ENCODE measurements around the gene GMPPB.
"Not testable (repeated sequence)": the region's sequence is repeated elsewhere in the genome, so short reads cannot be mapped to it uniquely, and the experiment has no call there.

The GMPPB gene

DNA sequence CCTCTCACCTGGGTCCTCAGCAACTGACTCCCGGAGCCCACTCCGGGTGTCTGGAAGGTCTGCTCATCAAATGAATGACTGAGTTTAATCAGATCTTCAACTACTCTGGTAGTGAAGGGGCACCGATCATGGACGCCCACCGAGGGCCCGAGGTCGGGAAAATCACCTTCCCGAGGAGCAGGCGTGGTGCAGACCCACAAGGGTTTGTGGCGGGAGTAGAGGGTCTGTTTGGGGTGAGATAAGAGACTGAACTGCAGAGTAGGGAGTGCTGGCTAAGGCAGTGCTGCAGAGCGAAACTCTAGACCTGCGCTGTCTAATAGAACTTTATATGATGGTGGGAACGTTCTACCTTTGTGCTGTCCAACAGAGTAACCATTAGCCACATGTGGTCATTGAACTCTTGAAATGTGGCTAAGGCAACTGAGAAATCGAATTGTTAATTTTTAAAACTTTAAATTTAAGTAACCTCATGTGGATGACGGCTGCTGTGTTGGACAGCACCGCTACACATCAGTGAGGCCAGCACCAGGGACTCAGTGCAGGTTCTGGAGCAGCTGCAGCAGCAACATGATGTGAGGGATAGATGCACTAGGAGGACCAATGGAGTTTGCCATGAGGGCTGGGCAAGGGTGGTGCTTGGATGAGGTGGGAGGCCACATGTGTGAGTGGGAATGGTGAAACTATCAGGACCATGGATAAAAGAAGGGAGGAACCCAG lies 33.7 kb downstream of the GMPPB start:
- DNase-seq (ENCODE audit: low read depth) = not testable (repeated sequence)

DNA sequence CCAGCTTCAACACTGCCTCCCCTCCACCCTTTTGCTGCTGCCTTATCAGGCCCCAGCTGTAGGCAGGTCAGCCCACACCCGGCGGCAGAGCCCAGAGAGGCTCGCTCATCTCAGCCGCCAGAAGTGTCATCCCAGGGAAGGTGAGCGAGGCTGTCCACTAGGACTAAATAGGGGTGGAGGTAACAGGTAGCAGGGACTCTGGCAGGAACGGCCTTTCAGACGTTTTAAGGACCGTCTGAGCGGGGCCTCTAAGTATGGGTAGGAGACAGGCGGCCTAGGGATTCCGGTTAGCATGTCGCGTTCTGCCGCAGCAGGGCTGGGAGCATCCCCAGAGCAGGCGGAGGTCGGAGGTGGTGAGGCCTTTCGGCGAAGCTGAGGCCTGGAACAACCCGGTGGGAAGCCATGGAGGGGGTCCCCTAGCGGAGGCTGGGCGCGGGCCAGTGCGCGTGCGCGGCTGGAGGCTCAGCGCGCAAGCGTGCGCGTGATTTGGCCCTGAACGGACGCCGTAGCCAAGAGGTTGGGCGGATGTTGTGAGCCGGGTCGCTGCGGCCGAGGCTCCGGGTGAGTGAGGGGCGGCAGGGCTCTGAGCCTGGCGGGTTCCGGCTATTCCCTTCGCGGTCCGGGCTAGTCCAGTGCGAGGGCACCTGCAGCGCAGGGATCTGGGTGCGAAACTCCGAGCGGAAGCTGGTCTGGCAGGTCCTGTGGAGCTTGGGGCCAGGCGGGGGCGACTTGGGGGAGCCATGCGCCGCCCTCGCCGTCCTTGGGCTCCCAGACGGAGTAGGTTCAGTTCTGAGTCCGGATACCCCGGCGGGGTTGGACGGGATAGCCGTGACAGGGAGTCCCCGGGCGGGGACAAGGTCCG lies 34.5 kb downstream of the GMPPB start, which contains the start of the genes MST1 and RNF123:
Gene MST1, minus strand, starts transcription at position 429 of the 862 bp plus-strand sequence. CDS start 783 bp downstream, outside the sequence.
Gene RNF123, plus strand, starts transcription at position 512 of the 862 bp plus-strand sequence. CDS start 1,609 bp downstream, outside the sequence.
- DNase-seq (ENCODE audit: low read depth) = peak; percentile 90

DNA sequence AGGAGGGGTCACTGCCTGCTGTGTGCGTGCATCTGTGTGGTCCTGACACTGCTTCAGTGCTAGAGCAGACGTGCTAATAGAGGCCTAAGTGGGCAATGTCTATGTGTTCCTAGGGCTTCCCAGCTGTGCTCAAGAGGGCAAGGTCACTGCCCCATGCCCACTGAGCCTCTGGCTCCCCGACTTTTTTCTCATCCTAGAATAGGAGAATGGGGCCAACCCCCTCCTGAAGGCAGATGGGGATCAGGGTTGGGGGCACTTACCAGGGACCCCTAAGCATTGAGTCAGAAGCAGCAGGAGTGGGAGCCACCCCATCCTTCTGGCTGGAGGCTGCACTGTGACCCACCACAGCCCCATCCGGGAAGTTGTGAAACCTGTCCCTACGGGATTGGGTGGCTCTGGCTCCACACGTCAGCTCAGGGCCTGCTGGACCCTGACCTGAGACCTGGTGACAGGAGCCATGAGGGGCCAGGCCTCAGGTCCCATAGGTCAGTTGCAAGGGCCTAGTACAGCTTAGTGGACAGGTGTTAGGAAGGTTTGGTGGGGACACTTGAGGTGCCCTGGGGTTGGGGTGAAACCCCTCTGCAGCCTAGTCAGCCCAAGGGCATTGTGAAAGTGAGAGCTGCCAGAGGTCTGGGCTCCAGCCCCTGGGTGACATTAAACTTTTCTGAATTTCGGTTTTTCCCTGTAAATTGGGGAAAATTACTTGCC lies 35.3 kb downstream of the GMPPB start:
- not testable (repeated sequence) for DNase-seq (ENCODE audit: low read depth)

DNA sequence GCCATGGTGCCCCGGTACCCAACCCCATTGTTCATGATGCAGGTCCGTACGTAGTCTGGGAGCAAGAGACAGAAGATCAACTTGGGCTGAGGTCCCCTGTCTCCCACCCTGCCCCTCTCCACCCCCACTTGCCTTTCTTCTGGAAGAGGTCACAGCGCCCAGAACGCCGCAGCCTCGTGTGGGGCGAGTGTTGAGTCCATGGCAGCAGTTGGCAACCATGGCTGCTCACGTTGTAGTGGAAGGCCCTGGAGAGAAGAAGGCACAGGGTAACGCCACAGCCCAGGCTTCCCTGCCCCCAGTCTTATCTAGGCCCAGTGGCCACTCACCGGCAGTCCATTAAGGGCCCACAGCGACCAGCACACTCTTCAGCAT lies 36.3 kb downstream of the GMPPB start:
- not testable (repeated sequence) for DNase-seq (ENCODE audit: low read depth)

DNA sequence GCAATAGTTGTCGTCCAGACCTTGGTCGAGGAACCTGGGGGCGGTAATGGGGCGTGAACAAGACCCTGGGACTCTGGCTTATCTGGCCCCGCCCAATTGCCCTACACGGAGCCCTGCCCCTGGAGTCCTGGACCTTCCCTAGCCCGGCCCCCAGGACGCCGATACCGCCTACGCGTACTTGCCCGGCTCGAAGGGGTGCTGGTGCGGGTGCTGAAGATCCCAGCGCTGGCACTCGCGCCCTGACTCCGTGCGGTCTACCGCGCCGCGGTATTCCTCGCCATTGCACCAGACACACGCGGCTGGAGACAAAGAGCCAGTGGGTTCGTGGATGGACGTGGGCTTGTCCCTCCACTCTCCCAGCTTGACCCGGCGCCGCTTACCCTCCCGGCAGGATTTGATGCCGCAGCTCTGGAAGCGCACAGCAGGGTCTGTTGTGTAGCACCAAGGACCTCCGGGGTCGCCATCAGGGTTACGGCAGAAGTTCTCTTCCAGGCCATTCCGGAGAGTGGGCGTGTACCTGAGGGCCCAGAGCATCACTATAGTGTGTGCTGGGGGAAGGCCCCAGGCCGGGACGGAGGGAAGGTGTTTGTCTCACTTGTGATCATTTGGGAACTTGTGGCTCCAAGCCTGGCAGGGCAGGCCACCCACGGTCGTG lies 36.9 kb downstream of the GMPPB start:
- peak; percentile 22 for DNase-seq (ENCODE audit: low read depth)

DNA sequence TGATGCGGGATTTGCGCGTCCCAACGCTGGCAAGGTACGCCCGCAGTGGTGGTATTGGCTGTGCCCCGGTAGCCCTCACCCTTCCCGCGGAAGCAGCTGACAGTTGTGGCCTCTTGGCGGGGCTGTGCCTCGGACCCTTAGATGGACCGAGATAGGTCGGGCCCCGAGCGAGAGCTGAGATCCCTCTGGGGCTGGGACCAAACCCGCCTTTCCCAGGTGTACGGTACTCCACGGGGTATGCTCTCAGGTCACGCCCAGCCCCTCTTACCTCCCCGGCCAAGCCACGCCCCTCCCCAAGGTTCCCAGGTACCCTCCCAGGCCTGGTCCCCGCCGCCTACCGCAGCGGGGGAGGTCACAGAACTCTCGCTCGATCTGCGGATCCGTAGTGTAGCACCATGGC lies 37.4 kb downstream of the GMPPB start:
- DNase-seq (ENCODE audit: low read depth) = not testable (repeated sequence)

DNA sequence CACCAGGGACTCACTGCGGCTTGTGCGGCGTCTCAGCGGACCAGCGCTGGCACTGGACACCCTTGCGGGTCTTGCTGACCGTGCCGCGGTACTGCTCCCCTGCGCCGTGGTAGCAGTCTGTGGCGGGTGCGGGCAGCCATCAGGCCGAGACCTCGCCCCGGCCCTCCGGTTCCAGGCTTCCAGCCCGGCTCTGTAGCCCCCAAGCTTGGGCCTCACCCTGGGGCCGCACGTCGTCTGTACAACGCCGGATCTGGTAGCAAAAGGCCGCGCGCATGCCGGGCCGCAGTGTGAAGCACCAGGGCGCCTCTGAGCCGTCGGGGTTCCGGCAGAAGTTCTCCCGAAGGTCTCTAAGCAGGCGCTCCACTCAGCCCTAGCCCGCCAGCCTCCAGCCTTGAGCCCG lies 37.9 kb downstream of the GMPPB start:
- DNase-seq (ENCODE audit: low read depth) = not testable (repeated sequence)

DNA sequence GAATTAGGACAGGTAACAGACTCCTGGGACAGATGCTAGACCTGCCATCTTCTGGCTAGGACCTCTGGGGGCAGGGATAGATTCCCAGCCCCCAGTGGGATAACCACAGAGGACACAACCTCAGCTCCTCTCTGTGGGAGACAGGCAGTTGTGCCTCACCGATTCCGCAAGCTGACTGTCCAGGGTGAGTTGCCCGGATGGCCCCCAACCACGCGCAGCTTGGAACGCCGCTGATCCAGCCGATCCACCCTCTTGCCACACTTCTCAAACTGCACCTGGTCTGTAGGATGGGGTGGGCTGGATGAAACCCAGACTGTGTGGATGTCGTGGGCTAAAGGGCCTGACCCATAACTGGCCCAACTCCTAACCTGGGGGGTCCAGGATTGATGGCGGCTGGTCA lies 38.6 kb downstream of the GMPPB start:
- DNase-seq (ENCODE audit: low read depth) = not testable (repeated sequence)

DNA sequence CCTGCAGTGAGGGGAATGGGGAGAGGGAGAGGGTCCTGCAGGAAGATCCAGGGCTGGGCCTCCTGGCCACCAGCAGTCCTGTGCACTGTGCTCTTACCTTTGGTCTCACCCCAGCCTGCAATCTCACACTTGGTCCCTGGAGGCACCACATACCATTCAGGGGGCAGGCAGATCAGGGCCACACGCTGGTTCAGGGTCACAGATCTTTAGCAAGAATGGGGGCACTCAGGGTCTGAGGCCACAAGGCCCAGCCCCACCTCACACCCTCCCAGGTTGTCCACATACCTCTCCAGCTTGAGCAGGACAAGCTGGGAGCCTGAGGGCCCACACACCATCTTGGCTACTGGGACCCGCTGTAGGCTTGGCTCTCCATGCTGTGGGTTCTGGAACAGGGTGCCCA lies 39.3 kb downstream of the GMPPB start:
- not testable (repeated sequence) for DNase-seq (ENCODE audit: low read depth)

DNA sequence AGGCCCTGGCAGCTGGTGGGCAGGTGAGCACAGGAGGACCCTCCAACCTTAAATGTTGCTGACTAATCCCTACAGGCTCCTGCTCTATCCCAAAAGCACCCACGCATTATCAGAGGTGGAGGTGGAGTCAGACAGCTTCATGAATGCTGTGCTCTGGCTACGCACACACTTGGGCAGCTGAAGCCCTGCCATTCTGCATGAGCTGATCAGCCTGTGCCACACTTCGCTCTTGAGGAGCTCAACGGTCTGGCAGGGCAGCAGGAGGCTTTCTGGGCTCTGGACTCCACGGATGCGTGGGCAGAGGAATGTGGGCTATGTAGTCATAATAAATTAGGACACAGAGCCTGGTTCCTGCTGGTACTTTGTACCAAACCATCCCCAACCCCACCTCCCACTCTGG lies 40.6 kb downstream of the GMPPB start:
- no peak for DNase-seq (ENCODE audit: low read depth)

DNA sequence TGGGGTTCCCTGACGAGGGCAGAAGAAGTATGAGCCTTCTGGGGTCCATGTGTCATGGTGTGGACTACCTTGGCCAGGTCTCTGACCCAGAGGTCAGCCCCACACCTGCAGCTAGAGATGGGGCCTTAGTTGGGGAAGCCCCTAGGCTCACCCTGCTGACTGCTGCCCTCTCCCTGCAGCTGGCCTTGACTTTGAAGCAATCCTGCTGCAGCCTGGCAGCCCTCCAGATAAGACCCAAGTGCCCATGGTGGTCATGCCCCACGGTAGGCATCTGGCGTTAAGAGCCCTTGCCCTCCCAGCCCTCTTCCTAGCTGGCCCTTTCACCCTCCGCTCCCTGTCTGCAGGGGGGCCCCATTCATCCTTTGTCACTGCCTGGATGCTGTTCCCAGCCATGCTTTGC lies 42.2 kb downstream of the GMPPB start:
- DNase-seq (ENCODE audit: low read depth) = no peak

DNA sequence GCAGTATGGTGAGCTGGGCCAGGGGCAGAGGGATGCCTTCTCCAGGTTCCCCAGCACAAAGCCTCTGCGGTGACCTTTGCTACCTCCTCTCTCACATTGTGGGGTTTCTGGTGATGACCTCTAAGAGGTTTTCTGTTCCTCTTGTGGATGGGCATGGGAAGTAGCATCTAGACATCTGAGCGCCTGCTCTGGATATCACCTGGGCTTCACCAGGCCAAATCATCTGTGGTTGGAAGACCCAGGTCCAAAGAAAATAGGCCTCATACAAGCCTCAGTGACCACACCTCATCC lies 42.6 kb downstream of the GMPPB start:
- DNase-seq (ENCODE audit: low read depth) = no peak

DNA sequence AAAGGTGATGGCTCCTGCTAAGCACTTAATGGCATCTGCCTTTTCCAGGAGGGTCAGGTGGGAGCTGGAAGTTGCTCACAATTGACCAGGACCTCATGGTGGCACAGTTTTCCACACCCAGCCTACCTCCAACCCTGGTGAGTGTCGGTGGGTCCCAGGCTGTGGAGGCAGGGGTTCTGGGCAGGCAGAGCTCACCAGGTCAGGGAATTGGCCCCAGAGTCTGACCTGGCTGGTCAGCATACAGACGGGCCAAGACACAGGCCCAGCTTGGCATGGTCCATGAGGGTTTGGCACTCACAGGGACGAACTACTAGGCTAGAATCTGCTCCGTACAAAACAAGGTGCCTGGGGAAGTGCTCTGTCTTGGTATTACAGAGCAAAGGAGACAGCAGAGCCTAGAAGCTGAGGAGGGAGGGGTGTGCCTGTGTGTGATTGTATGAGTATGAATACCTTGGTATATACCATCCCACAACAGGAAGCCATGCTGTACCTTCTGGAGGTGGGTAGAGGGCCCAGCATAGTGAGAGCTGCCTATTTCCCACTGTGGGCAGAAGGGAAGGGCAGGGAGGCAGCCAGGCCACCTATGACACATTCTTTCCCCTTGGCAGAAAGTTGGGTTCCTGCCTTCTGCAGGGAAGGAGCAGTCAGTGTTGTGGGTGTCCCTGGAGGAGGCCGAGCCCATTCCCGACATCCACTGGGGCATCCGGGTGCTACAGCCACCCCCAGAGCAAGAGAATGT lies 43.1 kb downstream of the GMPPB start:
- DNase-seq (ENCODE audit: low read depth) = no peak

DNA sequence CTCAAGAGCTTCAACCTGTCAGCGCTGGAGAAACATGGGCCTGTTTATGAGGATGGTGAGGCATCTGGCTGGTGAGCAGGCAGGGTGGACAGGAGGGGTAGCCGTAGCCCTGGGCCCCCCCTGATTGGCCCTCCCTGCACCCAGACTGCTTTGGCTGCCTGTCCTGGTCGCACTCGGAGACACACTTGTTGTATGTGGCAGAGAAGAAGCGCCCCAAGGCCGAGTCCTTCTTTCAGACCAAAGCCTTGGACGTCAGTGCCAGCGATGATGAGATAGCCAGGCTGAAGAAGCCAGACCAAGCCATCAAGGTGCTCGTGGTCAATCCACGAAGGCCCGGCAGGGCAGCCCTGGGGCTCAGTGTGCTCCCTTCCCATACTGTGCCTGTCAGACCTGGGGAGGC lies 47.8 kb downstream of the GMPPB start:
- no peak for DNase-seq (ENCODE audit: low read depth)

DNA sequence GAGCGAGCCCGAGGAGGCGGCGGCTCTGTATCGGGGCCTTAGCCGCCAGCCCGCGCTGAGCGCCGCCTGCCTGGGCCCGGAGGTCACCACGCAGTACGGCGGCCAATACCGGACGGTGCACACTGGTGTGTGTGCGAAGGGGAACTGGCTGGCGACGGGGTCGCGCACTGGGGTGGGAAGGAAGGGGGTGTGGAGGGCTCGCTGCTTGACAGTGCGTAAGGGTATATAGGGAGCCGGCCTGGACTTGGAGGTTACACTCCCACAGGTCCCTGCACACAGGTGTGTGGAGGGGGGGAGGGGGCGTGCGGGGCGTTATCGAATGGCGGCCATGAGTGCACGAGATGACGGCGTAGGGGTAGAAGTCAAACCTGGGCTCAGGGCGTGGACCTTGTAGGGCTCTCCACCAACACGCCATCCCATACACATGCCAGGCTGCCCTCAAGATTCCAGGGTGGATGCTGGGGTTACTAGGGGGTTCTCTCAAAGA lies 49.2 kb downstream of the GMPPB start:
- DNase-seq (ENCODE audit: low read depth) = no peak

DNA sequence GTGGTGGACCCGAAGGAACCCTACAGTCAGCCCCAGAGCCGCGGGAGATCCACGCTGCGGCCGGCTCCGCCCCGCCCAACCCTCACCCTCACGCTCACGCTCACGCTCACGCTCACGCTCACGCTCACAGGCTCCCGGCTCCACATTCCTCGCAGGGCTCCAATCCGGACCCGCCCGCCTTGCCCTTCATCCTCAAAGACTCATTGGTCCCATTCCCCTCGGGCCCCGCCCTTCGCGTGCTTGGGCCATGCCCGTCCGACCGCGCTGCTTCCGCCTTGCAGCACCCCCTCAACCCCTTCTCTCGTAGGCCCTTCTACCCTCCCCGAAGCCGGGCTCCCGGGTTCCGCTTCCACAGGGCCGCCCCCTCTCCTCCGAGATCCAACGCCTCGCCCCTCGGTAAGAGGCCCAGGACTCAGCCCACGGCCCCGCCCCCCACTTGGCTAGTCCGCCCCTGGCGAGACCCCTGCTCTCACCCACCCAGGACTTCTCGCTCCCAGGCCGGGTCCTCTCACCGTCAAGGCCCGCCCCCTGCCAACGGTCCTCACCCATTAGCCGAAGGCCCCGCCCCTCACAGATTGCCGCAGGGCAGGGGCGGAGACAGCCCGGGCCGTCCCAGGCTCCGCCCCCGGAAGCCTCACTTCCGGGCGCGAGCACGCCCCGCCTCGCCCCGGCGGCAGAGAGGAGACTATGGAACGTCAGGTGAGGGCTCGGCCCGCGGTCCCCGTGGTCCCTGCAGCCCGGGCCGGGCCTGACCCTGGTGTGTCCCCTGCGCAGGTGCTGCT lies 49.8 kb downstream of the GMPPB start, which contains the start of gene APEH:
Gene APEH, plus strand, starts transcription at position 637 of the 782 bp plus-strand sequence. Its CDS starts 51 bp downstream, at position 688.
- peak; percentile 97 for DNase-seq (ENCODE audit: low read depth)

DNA sequence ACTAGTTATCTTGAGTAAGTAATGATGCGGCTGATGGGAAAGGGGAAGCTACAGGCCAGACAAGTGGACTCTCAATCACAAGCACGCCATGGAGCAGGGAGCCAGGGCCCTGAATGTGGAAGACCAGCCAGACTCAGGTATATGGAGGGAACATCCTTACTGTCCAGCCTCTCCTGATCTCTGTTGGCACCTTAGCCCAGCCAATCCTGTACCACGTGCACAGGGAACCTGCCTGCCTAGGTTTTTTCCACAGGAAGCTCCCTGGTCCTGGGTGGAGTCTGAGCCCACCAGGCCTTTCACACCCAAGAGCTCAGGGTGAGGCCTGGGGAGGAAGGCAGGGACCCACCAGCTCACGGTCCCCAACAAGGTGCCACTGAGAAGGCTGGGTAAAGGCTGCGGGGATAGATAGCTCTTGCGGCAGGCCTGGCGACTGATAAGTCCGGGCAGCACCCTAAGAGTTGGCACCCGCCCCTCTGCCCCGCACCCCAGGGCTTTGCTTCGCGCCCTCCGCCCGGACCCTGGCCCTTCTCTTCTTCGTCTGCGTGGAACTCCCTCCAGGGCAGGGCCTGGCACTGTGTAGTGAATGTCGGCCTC lies 50.5 kb downstream of the GMPPB start:
- peak; percentile 23 for DNase-seq (ENCODE audit: low read depth)

DNA sequence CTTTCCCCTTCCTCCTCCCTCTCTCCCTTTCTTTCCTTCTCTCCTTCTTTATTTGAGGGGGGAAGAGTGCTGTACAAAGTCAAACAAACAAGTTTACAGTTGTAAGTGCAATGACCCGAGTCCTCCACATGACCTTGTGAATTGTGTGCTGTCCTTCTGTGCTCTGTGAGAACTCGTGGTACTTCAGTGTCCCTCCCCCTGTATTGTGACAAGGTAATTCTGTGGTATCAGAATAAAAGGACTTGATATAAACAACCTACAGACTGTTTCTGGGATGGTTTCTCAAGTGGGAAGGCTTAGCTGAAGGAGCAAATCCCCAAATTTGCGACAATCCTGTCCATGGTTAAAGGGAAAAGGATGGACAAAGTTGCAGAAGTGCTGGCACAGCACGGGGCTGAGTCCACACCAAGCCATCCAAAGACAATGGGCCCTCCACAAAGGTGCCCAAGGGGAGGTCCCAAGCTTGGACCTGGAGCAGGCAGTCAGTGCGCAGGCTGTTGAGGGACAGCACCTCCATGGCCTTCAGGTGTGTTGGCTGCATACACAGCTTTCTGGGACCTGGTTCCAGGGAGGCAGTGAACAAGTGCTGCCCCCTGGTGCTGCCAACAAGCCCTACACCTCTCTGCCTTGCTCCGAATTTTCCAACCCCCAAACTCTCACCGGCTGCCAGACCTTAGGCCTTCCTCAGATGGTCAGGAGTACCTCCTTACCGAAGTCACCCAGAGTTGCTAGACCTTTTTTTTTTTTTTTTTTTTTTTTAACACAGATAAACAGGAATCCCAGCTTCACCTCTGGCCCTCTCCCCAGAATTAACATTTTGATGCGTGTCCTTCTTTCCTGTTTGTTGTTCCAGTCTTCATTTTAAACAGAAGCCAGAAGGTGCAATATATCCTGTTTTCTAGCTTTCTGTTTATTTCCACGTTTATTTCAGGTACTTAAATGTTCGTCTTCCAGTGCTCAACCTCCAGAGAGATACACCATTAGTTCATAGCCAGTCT lies 52.2 kb downstream of the GMPPB start:
- peak; percentile 69 for DNase-seq (ENCODE audit: low read depth)

DNA sequence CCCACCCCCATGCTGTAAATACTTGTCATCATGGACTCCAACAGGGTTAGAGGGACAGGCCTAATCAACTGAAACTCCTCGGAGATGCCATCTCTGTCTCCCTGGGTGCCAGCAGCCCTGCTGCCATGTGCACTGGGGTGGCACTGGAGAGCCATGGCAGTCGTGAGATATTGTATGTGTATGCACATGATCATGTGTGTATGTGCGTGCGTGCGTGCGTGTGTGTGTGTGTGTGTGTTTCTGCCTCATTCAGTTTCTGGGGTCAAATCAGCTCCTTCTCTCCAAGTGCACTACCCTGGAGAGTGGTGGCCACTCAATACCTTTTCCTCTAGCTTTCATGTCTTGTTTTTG lies 52.8 kb downstream of the GMPPB start:
- no peak for DNase-seq (ENCODE audit: low read depth)
